Sigmoid colon (tissue), 4 donors: ENCODE measurements around the gene PGRMC2.

Source experiments
- EP300 ChIP-seq, 4 donors: sonication (generic); formaldehyde crosslinking; IDR thresholded peaks; one replicate each; pipeline ENCODE4 v1.6.1; 2017; ENCODE audit warnings: antibody characterized with exemption in 4 of 4
- POLR2A ChIP-seq, 2 donors: fragments of 450-650 bp; IDR thresholded peaks; one replicate each; pipeline ENCODE4 v1.6.1; 2016; ENCODE audit warnings: antibody characterized with exemption in 2 of 2, mild to moderate bottlenecking in 2 of 2, moderate library complexity in 2 of 2
- TF ChIP-seq, protein P1 (sequence below), 4 experiments: fragments of 450-650 bp in 3 of 4; fragments of 200-600 bp in 1 of 4; IDR thresholded peaks; one replicate each; pipeline ENCODE4 v1.5.1; 2016 to 2019; ENCODE audit warnings: antibody characterized with exemption in 4 of 4, mild to moderate bottlenecking in 3 of 4, moderate library complexity in 2 of 4

DNA sequence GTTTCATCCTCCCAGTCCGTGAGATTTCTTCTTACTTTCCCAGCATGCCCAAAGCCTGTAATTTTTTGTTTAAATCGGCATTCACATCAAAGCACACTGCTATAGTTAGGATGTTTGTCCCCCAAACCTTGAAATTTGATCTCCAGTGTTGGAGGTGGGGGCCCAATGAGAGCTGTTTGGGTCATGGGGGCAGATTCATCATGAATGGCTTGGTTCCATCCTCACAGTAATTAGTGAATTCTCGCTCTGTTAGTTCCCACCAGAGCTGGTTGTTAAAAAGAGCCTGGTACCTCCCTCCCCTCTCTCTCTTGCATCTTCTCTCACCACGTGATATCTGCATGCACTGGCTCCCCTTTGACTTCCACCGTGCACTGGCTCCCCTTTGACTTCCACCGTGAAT is 40.5 kb upstream of the PGRMC2 start:
- TF ChIP-seq EP300 (IDR thresholded peaks at IDR 0.05) = no peak
- TF ChIP-seq, protein P1, sequence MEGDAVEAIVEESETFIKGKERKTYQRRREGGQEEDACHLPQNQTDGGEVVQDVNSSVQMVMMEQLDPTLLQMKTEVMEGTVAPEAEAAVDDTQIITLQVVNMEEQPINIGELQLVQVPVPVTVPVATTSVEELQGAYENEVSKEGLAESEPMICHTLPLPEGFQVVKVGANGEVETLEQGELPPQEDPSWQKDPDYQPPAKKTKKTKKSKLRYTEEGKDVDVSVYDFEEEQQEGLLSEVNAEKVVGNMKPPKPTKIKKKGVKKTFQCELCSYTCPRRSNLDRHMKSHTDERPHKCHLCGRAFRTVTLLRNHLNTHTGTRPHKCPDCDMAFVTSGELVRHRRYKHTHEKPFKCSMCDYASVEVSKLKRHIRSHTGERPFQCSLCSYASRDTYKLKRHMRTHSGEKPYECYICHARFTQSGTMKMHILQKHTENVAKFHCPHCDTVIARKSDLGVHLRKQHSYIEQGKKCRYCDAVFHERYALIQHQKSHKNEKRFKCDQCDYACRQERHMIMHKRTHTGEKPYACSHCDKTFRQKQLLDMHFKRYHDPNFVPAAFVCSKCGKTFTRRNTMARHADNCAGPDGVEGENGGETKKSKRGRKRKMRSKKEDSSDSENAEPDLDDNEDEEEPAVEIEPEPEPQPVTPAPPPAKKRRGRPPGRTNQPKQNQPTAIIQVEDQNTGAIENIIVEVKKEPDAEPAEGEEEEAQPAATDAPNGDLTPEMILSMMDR (IDR thresholded peaks at IDR 0.05) = no peak
- no peak for TF ChIP-seq POLR2A (IDR thresholded peaks at IDR 0.05)
